ENCODE data around the gene PRKCQ.

Gene PRKCQ

DNA sequence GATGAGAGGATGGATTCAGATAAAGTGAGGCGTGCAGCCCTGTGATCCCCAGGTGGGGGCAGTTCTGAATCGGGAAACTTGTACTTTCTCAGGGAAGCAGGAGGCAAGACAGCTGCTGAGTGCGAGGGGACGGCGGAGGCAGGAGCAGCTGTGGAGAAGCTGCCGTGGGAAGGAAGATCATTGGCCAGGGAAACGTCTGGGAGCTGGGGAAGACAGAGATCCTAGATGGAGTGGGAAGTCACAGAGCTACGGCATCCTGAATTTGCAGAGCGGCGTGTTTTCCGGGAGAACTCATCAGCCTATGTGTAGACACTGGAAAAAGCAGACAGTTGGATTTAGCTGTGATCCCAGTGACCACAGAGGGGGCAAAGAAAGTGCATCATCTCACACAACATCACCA lies 9.2 kb downstream of the PRKCQ start:
- FAIRE-seq = no peak
- no peak for TF ChIP-seq POLR2A (IDR thresholded peaks at IDR 0.05; ENCODE audit: low read depth, low read length)
- no peak for DNase-seq (ENCODE audit: insufficient read length, low spot score)

DNA sequence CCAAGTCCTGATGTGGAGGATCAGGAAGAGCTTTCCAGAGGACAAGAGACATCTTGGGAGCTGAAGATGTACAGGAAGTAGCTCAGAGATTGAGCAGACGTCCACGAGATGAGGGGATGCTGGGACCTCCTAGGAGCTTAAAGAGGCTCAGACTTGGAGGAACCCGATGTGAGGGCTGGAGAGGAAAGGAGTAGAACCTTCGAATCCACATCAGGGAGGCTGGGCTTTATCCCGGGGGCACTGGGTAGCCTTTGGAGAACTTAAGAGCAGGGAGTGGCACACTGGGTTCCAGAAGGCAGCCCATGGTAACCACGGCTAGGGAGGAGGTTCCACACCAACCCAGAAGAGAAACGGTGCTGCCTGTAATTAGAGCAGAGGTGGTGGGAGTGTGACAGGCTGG lies 10.8 kb downstream of the PRKCQ start:
- DNase-seq (ENCODE audit: insufficient read length, low spot score) (no peak), FAIRE-seq (no peak)
- TF ChIP-seq POLR2A (IDR thresholded peaks at IDR 0.05; ENCODE audit: low read depth, low read length) = no peak

DNA sequence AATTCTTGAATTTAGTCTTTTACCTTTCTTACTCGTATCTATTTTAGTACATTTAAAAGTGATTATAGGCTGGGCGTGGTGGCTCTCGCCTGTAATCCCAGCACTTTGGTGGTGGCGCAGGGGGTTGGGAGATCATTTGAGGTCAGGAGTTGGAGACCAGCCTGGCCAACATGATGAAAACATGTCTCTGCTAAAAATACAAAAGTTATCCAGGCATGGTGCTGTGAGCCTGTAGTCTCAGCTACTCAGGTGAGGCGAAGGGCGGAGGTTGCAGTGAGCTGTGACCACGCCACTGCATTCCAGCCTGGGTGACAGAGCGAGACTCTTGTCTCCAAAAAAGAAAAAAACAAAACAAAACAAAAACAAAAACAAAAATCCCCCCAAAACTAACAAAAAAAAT lies 12.2 kb downstream of the PRKCQ start:
- no peak for FAIRE-seq
- TF ChIP-seq POLR2A (IDR thresholded peaks at IDR 0.05; ENCODE audit: low read depth, low read length) = no peak
- DNase-seq (ENCODE audit: insufficient read length, low spot score) = no peak

GRCh38 chr10:6567203-6567703 lies 12.8 kb downstream of the PRKCQ start:
- FAIRE-seq = no peak
- DNase-seq (ENCODE audit: insufficient read length, low spot score) = no peak
- TF ChIP-seq POLR2A (IDR thresholded peaks at IDR 0.05; ENCODE audit: low read depth, low read length) = no peak

- DNase-seq (ENCODE audit: insufficient read length, low spot score) (no peak), FAIRE-seq (no peak)
- TF ChIP-seq POLR2A (IDR thresholded peaks at IDR 0.05; ENCODE audit: low read depth, low read length) = no peak
These were observed 14.5 kb downstream of the PRKCQ start for GRCh38 chr10:6565588-6565987.

DNA sequence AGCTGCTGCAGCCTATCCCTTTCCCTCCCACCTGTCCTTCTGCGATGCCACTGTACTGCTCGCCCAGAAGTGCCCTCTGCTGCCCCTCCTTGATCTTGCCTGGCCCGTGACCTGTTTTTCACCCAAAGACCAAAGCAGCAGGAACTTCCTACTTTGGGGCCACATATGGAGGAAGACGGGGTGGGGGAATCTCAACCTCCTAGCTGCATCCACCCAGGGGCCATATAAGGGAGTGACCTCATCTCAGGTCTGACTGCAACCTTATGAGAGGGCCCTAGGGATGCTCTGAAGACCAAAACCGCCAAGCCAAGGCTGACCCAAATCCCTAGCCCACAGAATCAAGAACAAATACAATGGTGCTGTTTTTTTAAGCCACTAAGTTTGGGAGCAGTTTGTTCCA lies 15.7 kb downstream of the PRKCQ start:
- TF ChIP-seq POLR2A (IDR thresholded peaks at IDR 0.05; ENCODE audit: low read depth, low read length) = no peak
- no peak for DNase-seq (ENCODE audit: insufficient read length, low spot score)
- no peak for FAIRE-seq

DNA sequence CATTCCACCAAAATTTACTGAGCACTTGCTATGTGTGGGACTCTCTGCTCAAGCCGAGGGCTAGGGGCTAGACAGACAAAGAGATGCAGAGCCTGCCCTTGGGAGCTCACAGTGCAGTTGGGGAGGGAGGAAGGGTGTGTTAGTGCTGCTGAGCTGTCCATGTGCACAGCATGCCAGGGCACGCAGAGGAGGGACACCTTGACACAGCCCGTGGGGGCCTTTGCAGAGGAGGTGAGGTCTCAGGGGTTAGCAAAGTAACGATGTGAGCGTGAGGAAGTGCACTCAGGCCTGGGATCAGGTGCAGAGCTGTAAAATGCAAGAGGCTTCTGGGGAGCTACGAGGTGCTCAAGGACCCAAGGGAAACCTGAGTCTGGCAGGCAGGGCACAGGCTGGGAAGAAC lies 16.3 kb downstream of the PRKCQ start:
- FAIRE-seq (no peak), DNase-seq (ENCODE audit: insufficient read length, low spot score) (no peak)
- no peak for TF ChIP-seq POLR2A (IDR thresholded peaks at IDR 0.05; ENCODE audit: low read depth, low read length)

- FAIRE-seq (no peak), DNase-seq (ENCODE audit: insufficient read length, low spot score) (no peak)
These were observed 17.0 kb downstream of the PRKCQ start for GRCh38 chr10:6563075-6563474.

DNA sequence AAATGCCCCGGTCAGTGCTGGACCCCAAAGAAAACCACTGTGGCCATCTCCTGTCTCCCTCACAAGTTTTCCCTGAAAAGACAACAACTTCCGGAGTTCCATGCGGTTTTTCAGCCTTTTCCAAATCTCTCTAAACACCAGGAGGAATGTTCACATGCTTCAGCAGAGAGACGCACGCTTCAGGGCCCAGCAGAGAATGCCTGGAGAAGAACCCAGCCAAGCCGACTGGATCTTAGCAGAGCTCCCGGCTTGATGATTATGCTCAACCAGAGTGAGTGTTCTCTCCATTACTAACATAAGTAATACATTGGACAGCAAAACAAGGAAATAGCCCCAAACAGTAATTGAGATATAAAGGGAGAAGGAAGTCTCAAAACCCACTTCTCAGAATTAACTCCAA lies 17.9 kb downstream of the PRKCQ start:
- no peak for TF ChIP-seq POLR2A (IDR thresholded peaks at IDR 0.05; ENCODE audit: low read depth, low read length)
- no peak for DNase-seq (ENCODE audit: insufficient read length, low spot score)
- no peak for FAIRE-seq

More at GRCh38 chr10:6563075-6563474, 17.0 kb downstream of the PRKCQ start:
- TF ChIP-seq POLR2A (IDR thresholded peaks at IDR 0.05; ENCODE audit: low read depth, low read length) = no peak

DNA sequence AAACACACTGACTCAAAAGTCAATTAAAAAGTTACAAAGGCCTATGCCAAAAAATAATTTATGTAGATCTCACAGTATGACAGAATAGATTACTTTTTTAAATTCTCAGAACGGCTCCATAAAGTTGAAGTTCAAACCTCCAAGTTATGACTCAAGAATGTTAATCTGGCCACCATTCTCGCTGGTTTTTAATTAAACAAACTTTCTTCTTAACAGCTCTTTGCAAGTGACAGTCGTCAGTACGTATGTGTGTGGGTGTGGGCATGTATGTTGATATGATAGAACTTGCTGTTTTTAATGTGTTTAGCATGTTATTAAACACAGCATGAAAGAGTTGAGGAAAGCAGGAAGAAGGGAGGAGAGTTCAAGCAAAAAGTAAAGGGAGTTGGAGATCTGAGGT lies 18.5 kb downstream of the PRKCQ start:
- no peak for TF ChIP-seq POLR2A (IDR thresholded peaks at IDR 0.05; ENCODE audit: low read depth, low read length)
- DNase-seq (ENCODE audit: insufficient read length, low spot score) (no peak), FAIRE-seq (no peak)

GRCh38 chr10:6558759-6559461 lies 21.2 kb downstream of the PRKCQ start:
- TF ChIP-seq POLR2A (IDR thresholded peaks at IDR 0.05; ENCODE audit: low read depth, low read length) = no peak
- FAIRE-seq (no peak), DNase-seq (ENCODE audit: insufficient read length, low spot score) (no peak)

DNA sequence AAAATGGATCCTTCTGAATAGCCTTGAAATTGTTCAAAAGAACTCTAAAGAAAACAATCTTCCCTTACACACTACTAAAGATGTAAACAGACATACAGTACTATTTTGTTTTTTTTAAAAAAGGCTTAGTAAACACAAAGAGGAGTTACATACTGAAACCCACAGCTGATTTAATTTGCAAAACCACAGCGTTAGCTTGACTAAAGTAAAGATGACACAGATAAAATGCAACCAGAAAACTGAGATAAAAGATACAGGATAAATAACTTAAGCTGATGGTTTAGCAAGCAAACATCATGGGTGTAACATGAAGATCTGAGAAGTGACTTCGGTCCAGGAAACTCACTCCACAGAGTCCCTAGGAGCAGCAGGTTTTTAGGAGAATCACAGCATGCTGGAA lies 21.8 kb downstream of the PRKCQ start:
- FAIRE-seq (no peak), DNase-seq (ENCODE audit: insufficient read length, low spot score) (no peak)
- no peak for TF ChIP-seq POLR2A (IDR thresholded peaks at IDR 0.05; ENCODE audit: low read depth, low read length)

GRCh38 chr10:6553937-6554336 lies 26.1 kb downstream of the PRKCQ start:
- DNase-seq (ENCODE audit: insufficient read length, low spot score) = no peak
- TF ChIP-seq POLR2A (IDR thresholded peaks at IDR 0.05; ENCODE audit: low read depth, low read length) = no peak
- no peak for FAIRE-seq

DNA sequence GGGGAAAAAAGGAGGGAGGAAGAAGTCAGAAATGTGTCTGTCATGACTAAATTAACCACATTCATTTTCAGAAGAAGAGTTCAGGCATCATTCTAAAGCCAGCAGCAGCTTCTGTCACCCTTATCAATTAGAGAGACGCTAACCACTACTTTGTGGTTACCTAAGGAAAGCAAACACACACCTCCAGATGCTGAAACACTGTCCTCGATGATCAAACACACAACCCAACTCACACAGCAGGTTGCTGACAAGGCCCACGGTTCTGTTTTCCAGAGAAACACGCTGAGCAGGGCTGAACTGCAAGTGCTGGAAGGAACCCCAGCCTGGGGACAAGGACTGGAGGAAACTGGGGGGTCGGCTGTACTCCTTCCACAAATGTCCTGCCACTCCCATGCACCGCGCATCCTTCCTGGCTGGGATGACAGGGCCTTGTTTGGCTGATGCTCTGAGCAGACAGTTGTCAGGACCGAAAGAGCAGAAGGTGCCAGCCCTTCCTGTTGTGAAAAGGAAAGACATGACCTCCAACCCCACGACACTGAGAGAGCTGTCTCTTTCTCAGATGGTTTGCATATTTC lies 36.6 kb downstream of the PRKCQ start:
- TF ChIP-seq POLR2A (IDR thresholded peaks at IDR 0.05; ENCODE audit: low read depth, low read length) = peak; percentile 8; the same call in 1 of the 2 replicates
- FAIRE-seq = no peak
- no peak for DNase-seq (ENCODE audit: insufficient read length, low spot score)

GRCh38 chr10:6542999-6543430 lies 37.1 kb downstream of the PRKCQ start:
- DNase-seq (ENCODE audit: insufficient read length, low spot score) (no peak), FAIRE-seq (no peak)
- TF ChIP-seq POLR2A (IDR thresholded peaks at IDR 0.05; ENCODE audit: low read depth, low read length) = no peak

All from H54 (cell line).